Keratinocyte (primary cell): ENCODE measurements around the gene COASY. TPM values are rescaled to one million over a fixed set of nuclear protein-coding genes. Genes with fewer than 3 reads are reported as not detected.

Source experiments
- DNase-seq: peaks from one replicate; pipeline ENCODE4 v3.0.0-alpha.2; 2011; ENCODE audit warnings: low read depth, missing footprints, low spot score
- FAIRE-seq: peaks from 2 replicates; lab custom pipeline; 2011; peaks lifted over from hg19 to GRCh38; lab: Jason Lieb, UNC
- H2AFZ ChIP-seq: 2 replicates; pipeline ENCODE4 v1.6.0; 2012; ENCODE audit warnings: low read length, control low read depth, inconsistent platforms; ENCODE audit not compliant: control insufficient read depth
- H3K27ac ChIP-seq: 2 replicates; pipeline ENCODE4 v1.5.1; 2011; ENCODE audit warnings: low read length; ENCODE audit not compliant: control insufficient read depth, insufficient read depth
- H3K27me3 ChIP-seq: 3 replicates; pipeline ENCODE4 v1.6.0; 2011; ENCODE audit warnings: low read length; ENCODE audit not compliant: control insufficient read depth, insufficient read depth; ENCODE audit errors: extremely low read depth
- H3K36me3 ChIP-seq, 2 experiments: 2 replicates in 1 of 2; 3 replicates in 1 of 2; pipeline ENCODE4 v1.5.1; 2011; ENCODE audit warnings: low read length in 2 of 2, mild to moderate bottlenecking in 1 of 2; ENCODE audit not compliant: control insufficient read depth in 2 of 2, insufficient read depth in 2 of 2; ENCODE audit errors: extremely low read depth in 1 of 2
- H3K4me1 ChIP-seq: 3 replicates; pipeline ENCODE4 v1.5.1; 2011; ENCODE audit warnings: low read length; ENCODE audit not compliant: control insufficient read depth, insufficient read depth; ENCODE audit errors: extremely low read depth
- H3K4me2 ChIP-seq: 3 replicates; pipeline ENCODE4 v1.6.0; 2011; ENCODE audit warnings: low read depth, low read length; ENCODE audit not compliant: control insufficient read depth, insufficient read depth; ENCODE audit errors: extremely low read depth
- H3K4me3 ChIP-seq, 3 experiments: fragments of 200-600 bp in 1 of 3; sonication (generic) in 1 of 3; 2 replicates in 2 of 3; 3 replicates in 1 of 3; pipeline ENCODE4 v1.5.1; 2011 to 2016; ENCODE audit warnings: low read length in 3 of 3, mild to moderate bottlenecking in 3 of 3, control low read depth in 2 of 3, inconsistent platforms in 1 of 3, low read depth in 1 of 3, mixed read lengths in 1 of 3, mixed run types in 1 of 3, moderate library complexity in 1 of 3; ENCODE audit not compliant: control insufficient read depth in 2 of 3, insufficient read depth in 2 of 3; ENCODE audit errors: extremely low read depth in 1 of 3
- H3K79me2 ChIP-seq: 2 replicates; pipeline ENCODE4 v1.6.0; 2012; ENCODE audit warnings: low read length; ENCODE audit not compliant: control insufficient read depth, insufficient read depth
- H3K9ac ChIP-seq: 3 replicates; pipeline ENCODE4 v1.6.0; 2011; ENCODE audit warnings: low read length; ENCODE audit not compliant: control insufficient read depth, insufficient read depth; ENCODE audit errors: extremely low read depth
- H3K9me1 ChIP-seq: 3 replicates; pipeline ENCODE4 v1.6.0; 2011; ENCODE audit warnings: low read length; ENCODE audit not compliant: control insufficient read depth, insufficient read depth; ENCODE audit errors: extremely low read depth
- H3K9me3 ChIP-seq: 2 replicates; pipeline ENCODE4 v1.5.1; 2012; ENCODE audit warnings: low read depth, low read length; ENCODE audit not compliant: control insufficient read depth
- H4K20me1 ChIP-seq: 3 replicates; pipeline ENCODE4 v1.6.0; 2011; ENCODE audit warnings: low read length; ENCODE audit not compliant: control insufficient read depth, insufficient read depth; ENCODE audit errors: extremely low read depth
- CTCF ChIP-seq, 3 experiments: IDR thresholded peaks in 1 of 3; conservative IDR thresholded peaks in 1 of 3; optimal IDR thresholded peaks in 1 of 3; 2 replicates in 2 of 3; 3 replicates in 1 of 3; pipeline versions ENCODE3 to v1.5.1; 2011; ENCODE audit warnings: low read length in 3 of 3, mild to moderate bottlenecking in 3 of 3, moderate library complexity in 2 of 3, control low read depth in 1 of 3, inconsistent platforms in 1 of 3; ENCODE audit not compliant: insufficient read depth in 2 of 3; ENCODE audit errors: extremely low read depth in 1 of 3
- EZH2 ChIP-seq: IDR thresholded peaks from one replicate; pipeline ENCODE4 v1.6.1; 2012; ENCODE audit warnings: inconsistent platforms, mild to moderate bottlenecking, low read length, moderate library complexity
- dilution Hi-C: fragments of 300-500 bp; cut with MboI; formaldehyde crosslinking; loops from one replicate; pipeline ENCODE4 v1.7.0; 2020; ENCODE audit warnings: low sequenced_read_pairs; ENCODE audit not compliant: extremely low pct_ligation_motif_present
- polyA plus RNA-seq, 5 experiments: library from polyadenylated mRNA; depleted of rRNA in 3 of 5; stranded (reverse) in 3 of 5; stranded (forward) in 1 of 5; unstranded in 1 of 5; fragments of >200 nt; gene quantifications; 1 replicate in 1 of 5; 2 replicates in 3 of 5; 3 replicates in 1 of 5; pipeline versions ENCODE4 v1.2.1 to v1.2.3, GENCODE V29; 2011 to 2012; ENCODE audit warnings: missing spikeins in 2 of 5, low read depth in 1 of 5, low replicate concordance in 1 of 5

The COASY gene
- polyA plus RNA-seq, 1 donor (not counting 4 experiments of a cell fraction or from before 2014, with no cell fraction given), result 26.2 TPM

GRCh38 chr17:42547001-42547461 lies 14.9 kb upstream of the COASY start:
- dilution Hi-C loops, result no loop called here
- Histone ChIP-seq H4K20me1 (no peaks in the 10 kb centered on the region), H3K4me1 (peaks cover 8% of the 10 kb centered on the region), H3K27me3 (no peaks in the 10 kb centered on the region), H3K4me2 (no peak overlapping the region), H3K27ac (no peak overlapping the region), H3K9me1 (no peaks in the 10 kb centered on the region), H3K4me3 (no peak overlapping the region), H3K9me3 (no peaks in the 10 kb centered on the region), H3K36me3 (peaks cover 3 to 7% of the 10 kb centered on the region in 2 experiments), H3K79me2 (no peaks in the 10 kb centered on the region), H3K9ac (no peak overlapping the region), H2AFZ (no peak overlapping the region)
- FAIRE-seq (no peak), DNase-seq (no peak)
- TF ChIP-seq EZH2 (no peak), CTCF (optimal IDR thresholded peaks at IDR 0.05 in 1 of 3, IDR thresholded peaks at IDR 0.05 in 1 of 3, conservative IDR thresholded peaks at IDR 0.05 in 1 of 3; ENCODE audit: extremely low read depth in 1 of 3, insufficient read depth in 2 of 3, low read length in 3 of 3) (no peak)

- TF ChIP-seq EZH2 (no peak), CTCF (optimal IDR thresholded peaks at IDR 0.05 in 1 of 3, IDR thresholded peaks at IDR 0.05 in 1 of 3, conservative IDR thresholded peaks at IDR 0.05 in 1 of 3; ENCODE audit: extremely low read depth in 1 of 3, insufficient read depth in 2 of 3, low read length in 3 of 3) (no peak)
- Histone ChIP-seq H3K27ac (no peak overlapping the region), H3K4me3 (no peak overlapping the region), H3K4me1 (peaks cover 8% of the 10 kb centered on the region), H3K9me3 (no peaks in the 10 kb centered on the region), H3K27me3 (no peaks in the 10 kb centered on the region), H3K36me3 (peaks cover 2 to 7% of the 10 kb centered on the region in 2 experiments), H3K9me1 (no peaks in the 10 kb centered on the region), H3K9ac (no peak overlapping the region), H3K79me2 (no peaks in the 10 kb centered on the region), H3K4me2 (peak overlapping the region; percentile 76), H2AFZ (no peak overlapping the region), H4K20me1 (no peaks in the 10 kb centered on the region)
- FAIRE-seq, result no peak
- no peak for DNase-seq
- dilution Hi-C loops, result no loop called here
Measured at GRCh38 chr17:42547698-42548069, 14.3 kb upstream of the COASY start.
